Skeletal muscle satellite cell (primary cell): Measurements from ENCODE around the gene PDCD4.
"Not testable (repeated sequence)": the region's sequence is repeated elsewhere in the genome, so short reads cannot be mapped to it uniquely, and the experiment has no call there.

ENCODE experiments used
- H3K27me3 ChIP-seq: 2 replicates; pipeline ENCODE4 v1.7.0; 2013; ENCODE audit warnings: low read length; ENCODE audit not compliant: control insufficient read depth, insufficient read depth
- H3K36me3 ChIP-seq: 2 replicates; pipeline ENCODE4 v1.7.0; 2013; ENCODE audit warnings: mild to moderate bottlenecking, control low read depth, low read length; ENCODE audit not compliant: insufficient read depth
- H3K4me1 ChIP-seq: 2 replicates; pipeline ENCODE4 v1.7.0; 2013; ENCODE audit warnings: low read length; ENCODE audit not compliant: control insufficient read depth, insufficient read depth
- H3K4me2 ChIP-seq: 2 replicates; pipeline ENCODE4 v1.7.0; 2013; ENCODE audit warnings: mild to moderate bottlenecking, low read length
- H3K4me3 ChIP-seq: 2 replicates; pipeline ENCODE4 v1.7.0; 2013; ENCODE audit warnings: low read length
- H3K9ac ChIP-seq: 2 replicates; pipeline ENCODE4 v1.7.0; 2013; ENCODE audit warnings: mild to moderate bottlenecking, low read depth, low read length, moderate library complexity
- H3K9me3 ChIP-seq: replicated peaks from 2 replicates; pipeline ENCODE4 v1.7.0; 2013; ENCODE audit warnings: mild to moderate bottlenecking, control low read depth, low read length

PDCD4 gene

DNA sequence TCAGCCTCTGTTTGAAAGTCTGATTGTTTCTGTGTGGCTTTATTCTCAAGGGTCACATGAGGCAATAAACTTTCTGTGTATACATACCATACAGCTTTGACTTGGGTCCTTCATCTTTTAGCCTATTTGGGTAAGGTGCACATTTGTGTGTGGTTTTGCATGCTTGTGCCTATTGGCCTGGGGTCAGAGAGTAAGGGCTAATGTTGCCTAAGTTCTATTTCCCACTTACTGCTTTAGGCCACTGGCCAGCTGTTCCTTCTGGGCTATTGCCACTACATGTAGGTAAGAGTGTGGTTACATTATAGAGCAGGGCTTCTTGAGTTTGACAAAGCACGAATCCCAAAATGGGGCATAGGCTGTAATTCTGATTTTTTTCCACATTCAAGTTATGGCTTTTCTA, 25.5 kb downstream of the PDCD4 start:
- Histone ChIP-seq H3K27me3 (no peaks in the 10 kb centered on the region), H3K4me2 (no peak overlapping the region), H3K4me1 (peaks cover 18% of the 10 kb centered on the region), H3K4me3 (no peak overlapping the region), H3K36me3 (peaks cover 42% of the 10 kb centered on the region), H3K9me3 (no peaks in the 10 kb centered on the region), H3K9ac (no peak overlapping the region)

DNA sequence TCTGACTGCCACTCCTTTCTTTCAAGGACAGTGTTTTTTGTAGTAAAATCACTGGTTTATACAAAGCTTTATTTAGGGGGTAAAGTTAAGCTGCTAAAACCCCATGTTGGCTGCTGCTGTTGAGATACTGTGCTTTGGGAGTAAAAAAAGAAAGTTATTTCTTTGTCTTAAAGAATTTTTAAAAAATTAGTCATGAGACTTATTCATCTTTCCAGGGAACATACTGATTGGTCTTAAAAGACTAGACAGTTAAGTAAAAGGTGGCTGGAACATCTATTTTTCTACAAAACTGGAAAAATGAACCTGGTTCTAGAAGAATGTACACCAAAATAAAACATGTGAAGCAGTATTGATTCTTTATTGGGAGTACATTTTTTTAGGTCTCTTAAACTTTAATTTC, 26.7 kb downstream of the PDCD4 start:
- Histone ChIP-seq H3K4me3 (no peak overlapping the region), H3K4me1 (peaks cover 30% of the 10 kb centered on the region), H3K9ac (peak overlapping the region; percentile 29), H3K36me3 (peaks cover 42% of the 10 kb centered on the region), H3K27me3 (no peaks in the 10 kb centered on the region), H3K9me3 (no peaks in the 10 kb centered on the region), H3K4me2 (peak overlapping the region; percentile 33)

DNA sequence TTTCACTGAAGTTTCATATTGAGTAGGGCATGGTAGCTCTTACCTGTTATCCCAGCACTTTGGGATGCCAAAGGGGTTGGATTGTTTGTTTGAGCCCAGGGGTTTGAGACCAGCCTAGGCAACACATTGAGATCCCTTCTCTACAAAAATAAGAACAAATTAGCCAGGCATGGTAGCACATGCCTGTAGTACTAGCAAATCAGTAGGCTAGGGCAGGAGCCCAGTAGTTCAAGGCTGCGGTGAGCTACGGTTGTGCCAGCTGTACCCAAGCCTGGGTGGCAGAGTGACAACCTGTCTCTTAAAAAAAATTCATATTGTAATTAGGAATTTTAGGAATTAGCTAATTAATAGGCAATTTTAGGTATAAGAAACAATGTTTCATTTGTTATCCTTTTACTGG, 29.3 kb downstream of the PDCD4 start:
- Histone ChIP-seq H3K4me2 (no peak overlapping the region), H3K36me3 (peaks cover 27% of the 10 kb centered on the region), H3K9me3 (no peaks in the 10 kb centered on the region), H3K9ac (no peak overlapping the region), H3K27me3 (no peaks in the 10 kb centered on the region), H3K4me3 (no peak overlapping the region), H3K4me1 (peaks cover 30% of the 10 kb centered on the region)

DNA sequence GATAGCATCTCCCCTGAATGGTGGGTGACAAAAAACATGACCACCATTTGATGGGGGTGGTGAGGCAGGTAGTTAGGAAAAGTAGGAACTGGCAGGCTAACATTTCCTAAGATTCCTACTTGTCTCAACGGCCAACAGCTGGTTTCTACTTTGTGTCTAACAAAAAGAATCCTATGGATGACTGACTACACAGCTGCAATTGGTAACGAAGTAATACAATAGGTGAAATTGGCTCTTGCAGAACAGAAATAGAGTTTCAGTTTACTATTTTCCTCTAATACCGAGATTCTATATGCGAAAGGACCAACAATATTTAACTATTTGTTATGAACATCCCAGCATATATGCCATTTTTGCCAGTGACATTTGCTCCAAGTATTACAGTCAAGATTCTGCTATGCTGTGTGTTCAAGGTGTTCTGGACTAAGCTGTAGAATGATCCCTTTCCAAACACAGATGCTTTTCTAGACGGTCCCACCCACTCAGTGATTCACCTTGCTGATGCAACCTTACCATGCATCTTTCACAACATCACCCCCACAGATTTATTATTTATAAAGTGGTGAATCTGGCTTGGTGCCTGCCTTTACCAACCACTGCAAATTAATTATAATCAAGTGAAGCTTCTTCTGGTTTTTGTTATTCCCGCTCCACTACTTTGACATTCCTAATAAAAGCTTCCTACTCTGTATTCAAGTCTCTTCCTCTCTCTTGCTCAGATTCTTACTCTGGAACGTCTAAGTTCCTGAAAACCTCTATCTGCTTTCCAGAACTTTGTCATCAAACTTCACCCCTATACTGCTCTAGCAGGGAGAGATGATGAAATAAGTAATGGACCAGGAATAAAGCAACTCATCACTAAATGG, 30.5 kb downstream of the PDCD4 start:
- Histone ChIP-seq H3K4me3 (no peak overlapping the region), H3K4me2 (peak overlapping the region; percentile 29), H3K4me1 (peaks cover 30% of the 10 kb centered on the region), H3K9me3 (no peaks in the 10 kb centered on the region), H3K27me3 (no peaks in the 10 kb centered on the region), H3K9ac (no peak overlapping the region), H3K36me3 (peaks cover 17% of the 10 kb centered on the region)

DNA sequence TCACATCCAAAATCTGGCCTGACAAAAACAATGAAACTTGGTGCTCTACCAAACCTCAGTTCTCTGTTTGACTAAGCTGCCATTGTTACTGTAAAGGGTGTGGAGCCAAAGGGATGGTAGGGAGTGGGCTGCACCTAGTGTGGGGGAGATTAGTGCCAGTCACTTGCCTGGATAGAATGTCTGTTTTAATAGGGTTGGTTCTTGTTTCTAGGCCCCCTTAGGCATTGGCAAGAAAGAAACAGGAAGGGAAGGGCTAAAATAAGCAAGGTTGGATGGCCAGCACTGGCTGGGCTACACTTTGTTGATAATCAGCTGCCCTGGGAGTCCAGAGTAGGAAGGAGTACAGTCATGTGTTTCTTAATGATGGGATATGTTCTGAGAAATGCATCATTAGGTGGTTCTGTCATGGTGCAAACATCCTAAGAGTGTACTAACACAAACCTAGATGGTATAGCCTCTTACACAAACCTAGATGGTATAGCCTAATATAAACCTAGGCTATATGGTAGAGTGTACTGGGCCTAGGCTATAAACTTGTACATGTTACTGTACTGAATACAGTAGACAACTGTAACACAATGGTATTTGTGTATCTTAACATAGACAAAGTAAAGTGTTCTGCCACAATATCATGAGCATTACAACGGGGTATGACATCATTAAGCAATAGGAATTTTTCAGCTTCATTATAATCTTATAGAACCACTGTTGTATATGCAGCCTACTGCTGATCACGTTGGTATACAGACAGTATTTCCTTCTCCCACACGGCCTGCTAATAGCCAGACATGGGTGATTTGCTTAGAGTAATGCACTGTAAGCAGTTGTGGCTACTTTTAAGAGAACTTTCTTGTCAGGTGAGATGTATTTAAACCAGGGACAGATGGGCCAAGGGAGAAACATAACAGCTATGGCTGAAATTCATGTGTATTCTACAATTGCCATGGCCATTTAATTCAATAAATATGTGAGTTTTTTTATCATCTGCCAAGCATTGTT, 31.9 kb downstream of the PDCD4 start:
- H3K4me2 ChIP-seq = no peak overlapping the region
- H3K9me3 ChIP-seq = no peaks in the 10 kb centered on the region
- H3K36me3 ChIP-seq = peaks cover 17% of the 10 kb centered on the region
- peaks cover 22% of the 10 kb centered on the region for H3K4me1 ChIP-seq
- no peak overlapping the region for H3K4me3 ChIP-seq
- no peaks in the 10 kb centered on the region for H3K27me3 ChIP-seq
- H3K9ac ChIP-seq = no peak overlapping the region

DNA sequence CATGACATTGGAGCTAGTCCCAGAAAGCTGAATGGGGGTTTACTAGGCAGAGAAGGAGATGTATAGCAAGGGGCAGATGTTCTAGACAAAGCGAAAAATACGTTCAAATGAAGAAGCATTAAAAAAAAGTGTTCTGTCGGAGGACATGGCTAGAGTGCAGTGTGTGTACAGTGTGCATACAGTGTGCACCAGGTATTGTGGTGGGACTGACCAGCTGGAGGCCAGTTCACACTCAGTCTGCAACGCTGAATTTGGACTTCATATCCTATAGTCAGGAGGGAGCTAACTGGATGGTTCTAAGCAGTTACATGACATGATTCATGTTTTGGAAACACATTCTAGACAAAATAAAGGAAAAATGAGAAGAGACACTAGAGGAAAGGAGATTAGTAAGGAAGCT, 38.4 kb downstream of the PDCD4 start:
- H3K9me3 ChIP-seq = no peaks in the 10 kb centered on the region
- peaks cover 3% of the 10 kb centered on the region for H3K36me3 ChIP-seq
- H3K4me3 ChIP-seq = no peak overlapping the region
- no peak overlapping the region for H3K9ac ChIP-seq
- H3K4me1 ChIP-seq = peaks cover 27% of the 10 kb centered on the region
- no peak overlapping the region for H3K4me2 ChIP-seq
- H3K27me3 ChIP-seq = no peaks in the 10 kb centered on the region

DNA sequence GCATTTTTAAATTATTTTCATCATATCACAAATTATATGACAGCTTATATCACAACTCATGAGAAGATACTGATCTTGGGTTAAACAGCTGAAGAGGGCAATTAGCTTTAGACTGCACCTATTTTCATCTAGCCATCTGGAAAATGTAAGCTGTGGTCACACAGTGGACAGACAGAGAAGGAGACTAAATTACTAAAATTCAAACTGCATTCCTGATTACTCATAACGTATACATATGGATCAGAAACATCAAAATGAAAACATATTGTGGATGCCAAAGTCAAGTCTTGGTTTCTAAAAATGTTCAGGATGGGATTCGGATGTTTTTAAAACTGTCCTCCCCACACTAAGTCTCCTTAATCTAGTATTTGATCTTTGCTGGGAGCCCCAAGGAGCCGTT, 40.6 kb downstream of the PDCD4 start:
- Histone ChIP-seq H3K4me3 (peak overlapping the region; percentile 39), H3K27me3 (no peaks in the 10 kb centered on the region), H3K4me1 (peaks cover 40% of the 10 kb centered on the region), H3K36me3 (peaks cover 3% of the 10 kb centered on the region), H3K9ac (peak overlapping the region; percentile 8), H3K4me2 (peak overlapping the region; percentile 69), H3K9me3 (no peaks in the 10 kb centered on the region)

DNA sequence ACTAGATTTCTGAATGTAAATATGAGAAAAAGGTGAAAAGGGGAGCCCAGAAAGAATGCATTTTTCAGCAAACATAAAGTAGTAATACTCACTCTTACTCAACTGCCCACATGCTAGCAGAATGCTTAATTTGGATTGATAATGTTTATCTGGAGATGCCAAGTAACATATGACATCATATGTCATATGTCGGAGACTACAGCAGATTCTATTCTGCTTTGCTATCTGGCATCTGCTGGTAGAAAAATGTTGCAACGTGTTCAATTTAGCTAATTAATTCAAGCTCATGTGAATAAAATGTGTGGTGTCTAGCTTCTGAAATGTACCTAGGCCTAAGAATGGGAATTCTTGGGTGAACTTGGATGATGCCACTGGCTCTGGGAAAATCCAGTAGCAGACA, 42.7 kb downstream of the PDCD4 start:
- Histone ChIP-seq H3K4me1 (peaks cover 47% of the 10 kb centered on the region), H3K9ac (no peak overlapping the region), H3K4me2 (no peak overlapping the region), H3K36me3 (peaks cover 3% of the 10 kb centered on the region), H3K9me3 (no peaks in the 10 kb centered on the region), H3K27me3 (no peaks in the 10 kb centered on the region), H3K4me3 (no peak overlapping the region)

DNA sequence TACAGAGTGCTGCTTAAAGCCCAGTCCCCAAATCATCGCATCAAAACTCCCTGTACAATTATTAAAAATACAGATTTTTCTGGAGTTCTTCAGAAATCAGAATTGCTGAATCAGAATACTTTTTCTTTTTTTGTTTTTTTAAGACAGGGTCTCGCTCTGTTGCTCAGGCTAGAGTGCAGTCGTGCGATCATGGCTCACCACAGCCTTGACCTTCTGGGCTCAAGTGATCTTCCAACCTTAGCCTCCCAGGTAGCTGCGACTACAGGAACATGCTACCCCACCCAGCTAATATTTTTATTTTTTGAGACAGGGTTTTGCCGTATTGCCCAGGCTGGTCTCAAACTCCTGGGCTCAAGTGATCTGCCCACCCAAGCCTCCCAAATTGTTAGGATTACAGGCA, 43.3 kb downstream of the PDCD4 start:
- Histone ChIP-seq H3K4me2 (no peak overlapping the region), H3K27me3 (no peaks in the 10 kb centered on the region), H3K4me3 (no peak overlapping the region)

DNA sequence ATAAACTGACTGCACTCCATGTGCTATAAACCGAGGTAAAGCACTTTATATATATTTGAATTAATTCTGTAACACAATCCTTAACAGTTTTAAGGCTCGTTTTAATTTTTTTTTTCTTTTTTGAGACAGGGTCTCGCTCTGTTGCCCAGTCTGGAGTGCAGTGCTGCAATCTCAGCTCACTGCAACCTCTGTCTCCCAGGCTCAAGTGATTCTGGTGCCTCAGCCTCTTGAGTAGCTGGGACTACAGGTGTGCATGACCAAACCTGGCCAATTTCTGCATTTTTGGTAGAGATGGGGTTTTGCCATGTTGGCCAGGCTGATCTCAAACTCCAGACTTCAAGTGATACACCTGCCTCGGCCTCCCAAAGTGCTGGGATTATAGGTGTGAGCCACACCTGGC, 43.9 kb downstream of the PDCD4 start:
- H3K9ac ChIP-seq, H3K27me3 ChIP-seq, H3K9me3 ChIP-seq, H3K4me3 ChIP-seq, H3K36me3 ChIP-seq, H3K4me2 ChIP-seq: not testable (repeated sequence)
- peaks cover 47% of the 10 kb centered on the region for H3K4me1 ChIP-seq

More for the DNA sequence above, 43.3 kb downstream of the PDCD4 start:
- H3K4me1 ChIP-seq = peaks cover 47% of the 10 kb centered on the region
- H3K9ac ChIP-seq = no peak overlapping the region
- H3K9me3 ChIP-seq = no peaks in the 10 kb centered on the region
- H3K36me3 ChIP-seq = peaks cover 2% of the 10 kb centered on the region

DNA sequence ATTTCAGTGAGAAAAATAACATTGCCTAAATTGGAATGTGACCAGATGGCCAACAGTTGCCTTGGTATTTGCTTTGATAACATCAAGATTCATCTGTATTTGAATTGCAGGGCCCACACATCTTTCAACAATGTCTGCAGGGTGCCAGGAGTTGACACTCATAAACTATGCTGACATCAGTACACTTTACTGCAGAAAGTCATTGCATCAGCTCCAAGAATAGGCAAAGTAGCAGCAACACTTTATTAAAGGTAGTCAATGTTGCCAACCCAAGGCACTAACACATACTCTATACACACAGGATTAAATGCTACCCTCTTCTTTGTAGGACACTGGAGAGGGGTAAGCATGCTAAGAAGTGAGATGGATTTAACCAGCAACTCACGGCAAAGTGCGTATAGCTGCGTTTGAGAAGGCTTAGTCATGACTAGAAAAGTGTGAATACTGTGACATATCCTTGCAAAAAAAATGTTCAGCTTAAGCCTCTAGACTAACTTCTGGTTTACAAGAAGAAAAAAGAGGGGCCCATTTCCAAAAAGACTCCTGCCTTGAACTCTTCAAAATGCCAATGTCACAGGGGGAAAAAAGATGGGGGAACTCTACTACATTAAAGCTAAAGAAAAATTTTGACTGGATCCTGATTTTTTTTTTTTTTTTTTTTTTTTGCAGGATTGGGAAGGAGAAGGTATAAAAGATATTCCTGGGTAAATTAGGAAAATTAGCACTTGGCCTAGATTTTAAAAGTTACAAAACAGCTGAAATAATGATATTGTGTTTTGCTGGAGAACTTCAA, 45.0 kb downstream of the PDCD4 start:
- H3K9ac ChIP-seq = no peak overlapping the region
- H3K36me3 ChIP-seq = no peaks in the 10 kb centered on the region
- peak overlapping the region; percentile 60 for H3K4me2 ChIP-seq
- no peaks in the 10 kb centered on the region for H3K27me3 ChIP-seq
- no peaks in the 10 kb centered on the region for H3K9me3 ChIP-seq
- no peak overlapping the region for H3K4me3 ChIP-seq
- peaks cover 54% of the 10 kb centered on the region for H3K4me1 ChIP-seq
